Ishikawa (cell line): ENCODE results near the gene LRIF1.
"Not testable (repeated sequence)": the region's sequence is repeated elsewhere in the genome, so short reads cannot be mapped to it uniquely, and the experiment has no call there.

Experiments used
- CREB1 ChIP-seq: IDR thresholded peaks from 2 replicates; pipeline ENCODE4 v1.6.1; 2012; ENCODE audit warnings: low read depth
- EP300 ChIP-seq: IDR thresholded peaks from 2 replicates; pipeline ENCODE4 v1.6.1; 2012; ENCODE audit warnings: borderline replicate concordance
- FOXM1 ChIP-seq: IDR thresholded peaks from 2 replicates; pipeline ENCODE4 v1.6.1; 2012; ENCODE audit warnings: low read depth, borderline replicate concordance
- MAX ChIP-seq: IDR thresholded peaks from 2 replicates; pipeline ENCODE4 v1.6.1; 2012
- NFIC ChIP-seq: IDR thresholded peaks from 2 replicates; pipeline ENCODE4 v1.6.1; 2012
- RAD21 ChIP-seq: IDR thresholded peaks from 2 replicates; pipeline ENCODE4 v1.6.1; 2012; ENCODE audit warnings: low read depth
- REST ChIP-seq: IDR thresholded peaks from 2 replicates; pipeline ENCODE4 v1.6.1; 2012; ENCODE audit warnings: low read depth, mild to moderate bottlenecking
- TAF1 ChIP-seq: IDR thresholded peaks from 2 replicates; pipeline ENCODE4 v1.6.1; 2012; ENCODE audit warnings: low read depth, mild to moderate bottlenecking
- YY1 ChIP-seq: IDR thresholded peaks from 2 replicates; pipeline ENCODE4 v1.6.1; 2012; ENCODE audit warnings: low read depth
- ZBTB7A ChIP-seq: IDR thresholded peaks from 2 replicates; pipeline ENCODE4 v1.6.1; 2012; ENCODE audit warnings: low read depth

- not testable (repeated sequence) for TF ChIP-seq FOXM1, EP300, TAF1, REST, YY1, NFIC, CREB1, ZBTB7A, MAX
- TF ChIP-seq RAD21 = 0 out of 2 replicates have a peak, but pooled peaks have one; percentile 25
These were observed 28.6 kb upstream of the LRIF1 start for GRCh38 chr1:110992329-110992728.
